ENCODE data around the gene CARD18.

DNA sequence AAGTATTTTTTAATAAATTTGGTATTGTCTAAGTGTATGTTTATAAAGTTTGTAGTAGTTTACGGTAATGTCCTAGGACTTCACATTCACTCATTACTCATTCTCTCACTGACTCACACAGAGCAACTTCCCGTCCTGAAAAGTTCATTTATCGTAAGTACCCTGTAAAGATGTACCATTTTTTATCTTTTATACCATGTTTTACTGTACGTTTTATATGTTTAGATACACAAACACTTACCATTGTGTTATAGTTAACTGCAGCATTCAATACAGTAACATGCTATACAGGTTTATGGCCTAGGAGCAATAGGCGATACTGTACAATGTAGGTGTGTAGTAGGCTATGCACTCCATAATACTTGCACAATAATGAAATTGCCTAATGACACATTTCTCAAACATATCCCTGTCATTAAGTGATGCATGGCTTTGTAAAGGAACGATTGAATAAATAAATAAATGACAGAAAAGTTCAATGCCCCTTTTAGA, 12.5 kb upstream of the CARD18 start:
- no peak for TF ChIP-seq EZH2 (IDR thresholded peaks at IDR 0.05)
- no peak for TF ChIP-seq POLR2AphosphoS5 (IDR thresholded peaks at IDR 0.05; ENCODE audit: borderline replicate concordance, low read depth, low read length)
